HCT116 (cell line): Measurements from ENCODE around the gene TF. TPM values are rescaled to one million over a fixed set of nuclear protein-coding genes. Genes with fewer than 3 reads are reported as not detected.

Source experiments
- ATAC-seq: fragments of 200-7000 bp; cut with Tn5 transposase; 2 replicates; pipeline ENCODE4 v1.9.1; 2020; ENCODE audit warnings: mild to moderate bottlenecking, moderate library complexity
- BruUV-seq: library from RNA; stranded (reverse); fragments of 400-500 nt; replicated peaks from 2 replicates; lab custom pipeline; 2021; lab: Mats Ljungman, UMichigan
- CTCF ChIA-PET: fragments of 300-600 bp; sonication (Branson Sonifier 250); formaldehyde crosslinking; loops from one replicate; lab custom pipeline; 2021; ENCODE audit warnings: antibody characterized with exemption; lab: Charles Lee
- POLR2A ChIA-PET: fragments of 300-600, 350-600 bp; sonication (Branson Sonifier 250); formaldehyde crosslinking; loops from one replicate; lab custom pipeline; 2021; ENCODE audit warnings: antibody characterized with exemption; lab: Charles Lee
- RAD21 ChIA-PET, 2 experiments: fragments of 300-600 bp; sonication (Branson Sonifier 250); formaldehyde crosslinking; loops; one replicate each; lab custom pipeline; 2023; ENCODE audit warnings: low total read pairs in 2 of 2; ENCODE audit not compliant: uncharacterized antibody in 2 of 2, unreplicated experiment in 2 of 2, low non-redundant PET in 1 of 2; lab: Charles Lee
- DNase-seq: peaks from one replicate; pipeline ENCODE4 v3.0.0-alpha.2; 2010; ENCODE audit warnings: low read depth, low spot score
- H2AFZ ChIP-seq: fragments of 200-600 bp; shearing (Covaris generic), sonication (generic); 2 replicates; pipeline ENCODE4 v1.6.1; 2017; ENCODE audit warnings: low read depth, mixed run types, mixed read lengths, antibody characterized with exemption, low read length; ENCODE audit not compliant: poor library complexity, severe bottlenecking
- H3K27ac ChIP-seq: 2 replicates; pipeline ENCODE4 v1.5.1; 2012; ENCODE audit warnings: low read depth, low read length
- H3K27me3 ChIP-seq: fragments of 200-600 bp; sonication (generic); 2 replicates; pipeline ENCODE4 v1.6.1; 2016; ENCODE audit warnings: mixed run types, low read length, mixed read lengths; ENCODE audit not compliant: insufficient read depth
- H3K36me3 ChIP-seq, 2 experiments: fragments of 200-500 bp in 1 of 2; fragments of 200-600 bp in 1 of 2; sonication (Bioruptor generic) in 1 of 2; sonication (generic) in 1 of 2; 2 replicates each; pipeline versions ENCODE4 v1.5.1 to v1.6.1; 2014 to 2016; ENCODE audit warnings: low read length in 2 of 2, inconsistent platforms in 1 of 2, mixed read lengths in 1 of 2, mixed run types in 1 of 2; ENCODE audit not compliant: insufficient read depth in 2 of 2, control insufficient read depth in 1 of 2
- H3K4me1 ChIP-seq, 2 experiments: fragments of 200-600 bp in 1 of 2; sonication (generic) in 1 of 2; 2 replicates each; pipeline versions ENCODE4 v1.5.1 to v1.6.1; 2012 to 2017; ENCODE audit warnings: low read length in 2 of 2, inconsistent platforms in 1 of 2, mild to moderate bottlenecking in 1 of 2, mixed read lengths in 1 of 2, mixed run types in 1 of 2, moderate library complexity in 1 of 2; ENCODE audit not compliant: insufficient read depth in 2 of 2, control insufficient read depth in 1 of 2
- H3K4me2 ChIP-seq: fragments of 200-600 bp; sonication (generic); 2 replicates; pipeline ENCODE4 v1.6.1; 2017; ENCODE audit warnings: mixed run types, low read length, mixed read lengths
- H3K4me3 ChIP-seq, 2 experiments: fragments of 200-600 bp in 1 of 2; sonication (generic) in 1 of 2; replicated peaks in 1 of 2; 2 replicates each; pipeline ENCODE4 v1.5.1; 2011 to 2016; ENCODE audit warnings: low read length in 2 of 2, control low read depth in 1 of 2, low read depth in 1 of 2, mild to moderate bottlenecking in 1 of 2, mixed read lengths in 1 of 2, mixed run types in 1 of 2
- H3K79me2 ChIP-seq: fragments of 200-600 bp; sonication (generic); 2 replicates; pipeline ENCODE4 v1.6.1; 2017; ENCODE audit warnings: mild to moderate bottlenecking, mixed run types, low read length, moderate library complexity, mixed read lengths; ENCODE audit not compliant: insufficient read depth
- H3K9ac ChIP-seq: fragments of 200-600 bp; sonication (generic); 2 replicates; pipeline ENCODE4 v1.6.1; 2016; ENCODE audit warnings: low read length, mixed read lengths
- H3K9me2 ChIP-seq: fragments of 200-600 bp; sonication (generic), shearing (Covaris generic); 2 replicates; pipeline ENCODE4 v1.6.1; 2017; ENCODE audit warnings: mixed run types, mild to moderate bottlenecking, moderate library complexity; ENCODE audit not compliant: insufficient read depth
- H3K9me3 ChIP-seq, 2 experiments: fragments of 200-500 bp in 1 of 2; fragments of 200-600 bp in 1 of 2; sonication (Bioruptor generic) in 1 of 2; sonication (generic) in 1 of 2; 2 replicates each; pipeline ENCODE4 v1.6.1; 2014 to 2017; ENCODE audit warnings: low read length in 2 of 2, mixed read lengths in 2 of 2, inconsistent platforms in 1 of 2, low read depth in 1 of 2, mild to moderate bottlenecking in 1 of 2, mixed run types in 1 of 2, moderate library complexity in 1 of 2; ENCODE audit not compliant: control insufficient read depth in 1 of 2, insufficient read depth in 1 of 2
- H4K20me1 ChIP-seq: fragments of 200-600 bp; sonication (generic), shearing (Covaris generic); 2 replicates; pipeline ENCODE4 v1.6.1; 2017; ENCODE audit warnings: mixed run types, mild to moderate bottlenecking, moderate library complexity; ENCODE audit not compliant: insufficient read depth
- CBX3 ChIP-seq: IDR thresholded peaks from 2 replicates; pipeline ENCODE4 v1.6.1; 2012; ENCODE audit warnings: low read depth
- CEBPB ChIP-seq: IDR thresholded peaks from 2 replicates; pipeline ENCODE4 v1.6.1; 2012; ENCODE audit warnings: low read depth
- EGR1 ChIP-seq: IDR thresholded peaks from 2 replicates; pipeline ENCODE4 v1.6.1; 2012; ENCODE audit warnings: low read depth
- ELF1 ChIP-seq: IDR thresholded peaks from 2 replicates; pipeline ENCODE4 v1.6.1; 2012; ENCODE audit warnings: low read depth, borderline replicate concordance
- EZH2 ChIP-seq: fragments of 200-600 bp; sonication (generic); IDR thresholded peaks from 2 replicates; pipeline ENCODE4 v1.6.1; 2017; ENCODE audit warnings: antibody characterized with exemption, mixed run types
- EZH2phosphoT487 ChIP-seq: fragments of 200-600 bp; IDR thresholded peaks from 2 replicates; pipeline ENCODE4 v1.6.1; 2018; ENCODE audit warnings: antibody characterized with exemption, borderline replicate concordance
- FOSL1 ChIP-seq: IDR thresholded peaks from 2 replicates; pipeline ENCODE4 v1.6.1; 2012; ENCODE audit warnings: low read depth
- POLR2A ChIP-seq: IDR thresholded peaks from 2 replicates; pipeline ENCODE4 v1.7.0; 2011; ENCODE audit warnings: borderline replicate concordance; ENCODE audit not compliant: insufficient read depth, insufficient read length; ENCODE audit errors: extremely low read depth
- SIN3A ChIP-seq: IDR thresholded peaks from 2 replicates; pipeline ENCODE4 v1.6.1; 2012; ENCODE audit warnings: low read depth
- SRF ChIP-seq: IDR thresholded peaks from 2 replicates; pipeline ENCODE4 v1.6.1; 2012; ENCODE audit warnings: low read depth
- TCF7L2 ChIP-seq: IDR thresholded peaks from 2 replicates; pipeline ENCODE4 v1.7.0; 2011; ENCODE audit warnings: borderline replicate concordance, inconsistent platforms; ENCODE audit not compliant: insufficient read depth, insufficient read length; ENCODE audit errors: extremely low read depth
- ZFX ChIP-seq: fragments of 450-650 bp; IDR thresholded peaks from 2 replicates; pipeline ENCODE4 v1.6.1; 2017
- intact Hi-C: fragments of 100-400 bp; cut with micrococcal nuclease; formaldehyde crosslinking; loops from 2 replicates; pipeline ENCODE4 v1.10.0; 2022
- total RNA-seq: library from RNA; stranded (reverse); gene quantifications from one replicate; pipeline ENCODE4 v1.2.1, GENCODE V29; 2021; ENCODE audit not compliant: unreplicated experiment
- TF ChIP-seq, protein P1 (sequence below): IDR thresholded peaks from 2 replicates; pipeline ENCODE4 v1.6.1; 2012
- TF ChIP-seq, protein P2 (sequence below): IDR thresholded peaks from 2 replicates; pipeline ENCODE4 v1.6.1; 2012
- TF ChIP-seq, protein P3 (sequence below), 3 experiments: fragments of 200-600 bp in 1 of 3; sonication (generic) in 1 of 3; IDR thresholded peaks in 2 of 3; conservative IDR thresholded peaks in 1 of 3; 2 replicates each; pipeline ENCODE4 v1.5.1; 2012 to 2017; ENCODE audit warnings: low read depth in 2 of 3, low read length in 2 of 3, antibody characterized with exemption in 1 of 3, borderline replicate concordance in 1 of 3, control low read depth in 1 of 3, mild to moderate bottlenecking in 1 of 3, mixed read lengths in 1 of 3, mixed run types in 1 of 3, moderate library complexity in 1 of 3; ENCODE audit not compliant: insufficient read depth in 1 of 3

TF gene
- total RNA-seq, 1 experiment from 2014 or later, result 10.4 TPM

DNA sequence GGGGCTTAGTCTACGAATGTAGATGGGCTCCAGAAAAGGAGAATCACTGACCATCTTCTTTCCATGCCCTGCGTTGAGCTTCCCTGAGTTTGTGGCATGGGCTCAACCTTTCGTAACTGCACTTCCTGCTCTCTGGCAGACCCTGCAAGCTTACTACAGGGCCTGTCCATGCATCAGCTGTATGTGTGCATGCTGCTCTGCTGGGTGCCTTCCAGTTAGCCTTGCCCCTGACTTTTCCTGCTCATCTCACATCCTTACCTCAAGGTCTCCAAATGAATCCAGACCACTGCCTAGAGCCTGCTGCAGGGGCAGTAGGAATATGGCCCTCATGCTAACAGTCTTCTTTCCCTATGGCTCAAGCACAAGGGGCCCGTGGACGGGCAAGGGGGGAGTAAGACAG lies 2.0 kb upstream of the TF start:
- TF ChIP-seq POLR2A (no peak), EZH2phosphoT487 (no peak), TCF7L2 (no peak), SRF (no peak), ELF1 (no peak), CBX3 (no peak), ZFX (no peak), SIN3A (no peak), EGR1 (no peak)
- TF ChIP-seq, protein P1, sequence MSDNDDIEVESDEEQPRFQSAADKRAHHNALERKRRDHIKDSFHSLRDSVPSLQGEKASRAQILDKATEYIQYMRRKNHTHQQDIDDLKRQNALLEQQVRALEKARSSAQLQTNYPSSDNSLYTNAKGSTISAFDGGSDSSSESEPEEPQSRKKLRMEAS, result no peak
- Histone ChIP-seq H3K4me3 (no peak overlapping the region), H3K36me3 (no peaks in the 10 kb centered on the region), H4K20me1 (no peaks in the 10 kb centered on the region), H3K79me2 (no peaks in the 10 kb centered on the region), H3K9me3 (no peaks in the 10 kb centered on the region), H3K4me1 (peaks cover 4 to 13% of the 10 kb centered on the region in 2 experiments; a peak in 3 of 4 replicates), H2AFZ (no peak overlapping the region), H3K9ac (no peak overlapping the region), H3K27me3 (no peaks in the 10 kb centered on the region), H3K27ac (no peak overlapping the region), H3K9me2 (no peaks in the 10 kb centered on the region), H3K4me2 (no peak overlapping the region)
- ATAC-seq (no peak), DNase-seq (no peak)
- BruUV-seq, result no TSS peak
- ChIA-PET POLR2A (no interaction called here), CTCF (no interaction called here), RAD21 (no interaction called here)
- intact Hi-C loops, result no loop called here

DNA sequence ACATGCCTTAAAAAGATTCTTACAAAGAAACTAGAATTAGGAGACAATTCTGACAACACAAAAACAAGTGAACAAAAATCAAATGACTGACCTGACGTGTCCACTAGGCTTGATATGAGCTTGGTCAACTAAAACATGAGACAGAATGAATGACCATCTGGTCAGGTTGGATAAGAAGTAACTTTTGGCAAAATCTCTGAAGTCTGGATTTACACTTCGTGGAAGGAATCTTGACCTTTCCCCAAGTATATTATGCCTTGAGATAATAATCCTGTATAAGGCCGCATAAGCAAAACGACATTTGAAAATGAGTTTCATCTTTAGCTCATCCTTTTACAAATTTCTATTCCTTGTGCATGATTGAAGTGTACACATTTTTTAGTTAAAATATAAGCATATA lies 1.1 kb upstream of the TF start:
- Histone ChIP-seq H2AFZ (no peak overlapping the region), H3K27ac (no peak overlapping the region), H3K9me3 (no peaks in the 10 kb centered on the region), H3K9me2 (no peaks in the 10 kb centered on the region), H4K20me1 (no peaks in the 10 kb centered on the region), H3K27me3 (no peaks in the 10 kb centered on the region), H3K9ac (no peak overlapping the region), H3K79me2 (no peaks in the 10 kb centered on the region), H3K4me3 (no peak overlapping the region), H3K4me1 (peaks cover 4 to 13% of the 10 kb centered on the region in 2 experiments; a peak in 3 of 4 replicates)
- ChIA-PET POLR2A (no interaction called here), CTCF (no interaction called here)
- no TSS peak for BruUV-seq
- DNase-seq, result no peak
- intact Hi-C loops, result no loop called here
- ATAC-seq, result no peak
- no peak for TF ChIP-seq FOSL1
- TF ChIP-seq EZH2phosphoT487, result no peak
- TF ChIP-seq EGR1, result no peak
- TF ChIP-seq SRF, result no peak
- no peak for TF ChIP-seq ZFX
- TF ChIP-seq EZH2, result no peak
- no peak for TF ChIP-seq POLR2A
- no peak for TF ChIP-seq CEBPB
- TF ChIP-seq, protein P2, sequence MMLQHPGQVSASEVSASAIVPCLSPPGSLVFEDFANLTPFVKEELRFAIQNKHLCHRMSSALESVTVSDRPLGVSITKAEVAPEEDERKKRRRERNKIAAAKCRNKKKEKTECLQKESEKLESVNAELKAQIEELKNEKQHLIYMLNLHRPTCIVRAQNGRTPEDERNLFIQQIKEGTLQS, result no peak
- TF ChIP-seq, protein P1, result no peak
- TF ChIP-seq, protein P3, sequence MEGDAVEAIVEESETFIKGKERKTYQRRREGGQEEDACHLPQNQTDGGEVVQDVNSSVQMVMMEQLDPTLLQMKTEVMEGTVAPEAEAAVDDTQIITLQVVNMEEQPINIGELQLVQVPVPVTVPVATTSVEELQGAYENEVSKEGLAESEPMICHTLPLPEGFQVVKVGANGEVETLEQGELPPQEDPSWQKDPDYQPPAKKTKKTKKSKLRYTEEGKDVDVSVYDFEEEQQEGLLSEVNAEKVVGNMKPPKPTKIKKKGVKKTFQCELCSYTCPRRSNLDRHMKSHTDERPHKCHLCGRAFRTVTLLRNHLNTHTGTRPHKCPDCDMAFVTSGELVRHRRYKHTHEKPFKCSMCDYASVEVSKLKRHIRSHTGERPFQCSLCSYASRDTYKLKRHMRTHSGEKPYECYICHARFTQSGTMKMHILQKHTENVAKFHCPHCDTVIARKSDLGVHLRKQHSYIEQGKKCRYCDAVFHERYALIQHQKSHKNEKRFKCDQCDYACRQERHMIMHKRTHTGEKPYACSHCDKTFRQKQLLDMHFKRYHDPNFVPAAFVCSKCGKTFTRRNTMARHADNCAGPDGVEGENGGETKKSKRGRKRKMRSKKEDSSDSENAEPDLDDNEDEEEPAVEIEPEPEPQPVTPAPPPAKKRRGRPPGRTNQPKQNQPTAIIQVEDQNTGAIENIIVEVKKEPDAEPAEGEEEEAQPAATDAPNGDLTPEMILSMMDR (IDR thresholded peaks at IDR 0.05 in 2 of 3, conservative IDR thresholded peaks at IDR 0.05 in 1 of 3; ENCODE audit: borderline replicate concordance in 1 of 3, insufficient read depth in 1 of 3, low read depth in 2 of 3, low read length in 2 of 3), result no peak
- TF ChIP-seq, all 23 proteins: peak for 0
- Histone ChIP-seq H3K4me2 (no peak overlapping the region), H3K36me3 (no peaks in the 10 kb centered on the region)
- RAD21 ChIA-PET, result no interaction called here
